Fibroblast of mammary gland (primary cell): Measurements from ENCODE around the gene FAM124B.
A peak's percentile ranks its signal among the peaks of the same experiment; 100 is the strongest.

ENCODE experiments used
- DNase-seq: peaks from one replicate; pipeline ENCODE4 v3.0.0-alpha.2; 2010; ENCODE audit warnings: low read depth
- H3K4me3 ChIP-seq: 2 replicates; pipeline ENCODE4 v1.5.1; 2011; ENCODE audit warnings: low read depth, mild to moderate bottlenecking, low read length, moderate library complexity; ENCODE audit not compliant: control insufficient read depth
- TF ChIP-seq, protein P1 (sequence below): conservative IDR thresholded peaks from 2 replicates; pipeline ENCODE4 v1.5.1; 2011; ENCODE audit warnings: low read depth, low read length, inconsistent platforms; ENCODE audit not compliant: control insufficient read depth, insufficient read depth

The FAM124B gene

DNA sequence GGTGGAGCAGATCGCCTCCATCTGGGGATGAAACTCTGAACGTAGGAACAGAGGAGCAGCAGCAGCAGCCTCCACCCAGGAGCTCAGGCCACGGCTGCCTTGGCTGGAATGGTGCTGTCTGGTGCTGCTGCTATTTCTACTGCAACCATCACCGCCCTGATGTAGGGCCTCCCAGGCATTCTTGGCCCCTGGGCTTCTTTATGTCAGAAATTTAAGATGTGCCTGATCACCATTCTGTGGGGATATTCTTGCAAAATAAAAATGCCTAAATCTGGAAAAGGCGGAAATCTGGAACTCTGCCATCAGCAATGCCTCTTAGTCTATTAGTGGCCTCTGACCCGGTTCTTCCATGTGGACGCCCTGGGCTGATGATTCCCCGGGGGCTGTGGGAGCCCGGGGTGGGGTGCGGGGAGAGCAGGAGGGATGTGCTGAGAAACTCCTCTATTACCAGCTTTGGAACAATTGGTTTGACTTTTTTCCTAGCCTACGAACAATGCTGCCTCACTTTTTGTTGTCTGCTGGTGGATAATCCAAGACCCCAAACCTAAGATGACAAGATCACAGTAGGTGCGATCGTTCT is 47.2 kb downstream of the FAM124B start:
- TF ChIP-seq, protein P1, sequence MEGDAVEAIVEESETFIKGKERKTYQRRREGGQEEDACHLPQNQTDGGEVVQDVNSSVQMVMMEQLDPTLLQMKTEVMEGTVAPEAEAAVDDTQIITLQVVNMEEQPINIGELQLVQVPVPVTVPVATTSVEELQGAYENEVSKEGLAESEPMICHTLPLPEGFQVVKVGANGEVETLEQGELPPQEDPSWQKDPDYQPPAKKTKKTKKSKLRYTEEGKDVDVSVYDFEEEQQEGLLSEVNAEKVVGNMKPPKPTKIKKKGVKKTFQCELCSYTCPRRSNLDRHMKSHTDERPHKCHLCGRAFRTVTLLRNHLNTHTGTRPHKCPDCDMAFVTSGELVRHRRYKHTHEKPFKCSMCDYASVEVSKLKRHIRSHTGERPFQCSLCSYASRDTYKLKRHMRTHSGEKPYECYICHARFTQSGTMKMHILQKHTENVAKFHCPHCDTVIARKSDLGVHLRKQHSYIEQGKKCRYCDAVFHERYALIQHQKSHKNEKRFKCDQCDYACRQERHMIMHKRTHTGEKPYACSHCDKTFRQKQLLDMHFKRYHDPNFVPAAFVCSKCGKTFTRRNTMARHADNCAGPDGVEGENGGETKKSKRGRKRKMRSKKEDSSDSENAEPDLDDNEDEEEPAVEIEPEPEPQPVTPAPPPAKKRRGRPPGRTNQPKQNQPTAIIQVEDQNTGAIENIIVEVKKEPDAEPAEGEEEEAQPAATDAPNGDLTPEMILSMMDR, result no peak
- no peak overlapping the region for H3K4me3 ChIP-seq
- DNase-seq, result peak; percentile 53

GRCh38 chr2:224350703-224351102 is 51.2 kb downstream of the FAM124B start:
- DNase-seq, result no peak
- TF ChIP-seq, protein P1, result no peak
- no peak overlapping the region for H3K4me3 ChIP-seq

DNA sequence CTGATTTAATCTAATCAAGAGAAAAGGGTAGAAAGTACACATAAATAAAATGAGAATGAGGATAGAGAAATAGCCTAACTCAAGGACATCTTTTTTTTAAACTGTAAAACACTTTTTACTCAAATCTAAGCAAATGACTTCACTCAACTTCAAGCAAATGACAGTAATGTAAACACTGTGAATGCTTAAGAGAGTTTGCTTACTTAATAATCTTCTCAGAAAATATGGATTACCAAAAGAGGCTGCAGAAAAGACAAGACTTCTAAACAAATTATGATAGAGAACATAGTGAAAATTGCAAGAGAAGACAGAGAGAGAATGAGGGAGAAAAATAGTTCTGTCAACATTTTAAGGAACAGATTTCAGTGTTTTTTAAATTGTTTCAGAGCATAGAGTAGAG is 52.5 kb downstream of the FAM124B start:
- TF ChIP-seq, protein P1, result no peak
- H3K4me3 ChIP-seq, result no peak overlapping the region
- DNase-seq, result no peak

- no peak for DNase-seq
- no peak overlapping the region for H3K4me3 ChIP-seq
- TF ChIP-seq, protein P1, result no peak
These were observed 54.5 kb downstream of the FAM124B start for GRCh38 chr2:224347176-224348051.

DNA sequence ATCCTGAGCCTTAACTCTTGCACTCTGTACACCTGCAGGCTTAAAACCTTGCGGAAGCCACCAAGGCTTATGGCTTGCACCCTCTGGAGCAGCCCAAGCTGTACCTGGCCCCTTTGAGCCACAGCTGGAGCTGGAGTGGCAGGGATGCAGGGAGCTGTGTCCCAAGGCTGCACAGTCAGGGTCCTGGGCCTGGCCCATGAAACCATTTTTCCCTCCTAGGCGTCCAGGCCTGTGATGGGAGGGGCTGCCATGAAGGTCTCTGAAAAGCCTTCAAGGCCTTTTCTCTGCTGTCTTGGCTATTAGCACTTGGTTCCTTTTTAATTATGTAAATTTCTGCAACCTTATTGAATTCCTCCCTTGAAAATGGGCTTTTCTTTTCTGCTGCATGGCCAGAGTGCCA is 56.4 kb downstream of the FAM124B start:
- H3K4me3 ChIP-seq, result no peak overlapping the region
- TF ChIP-seq, protein P1, result no peak
- DNase-seq, result no peak

- DNase-seq, result no peak
- H3K4me3 ChIP-seq, result no peak overlapping the region
- TF ChIP-seq, protein P1, result no peak
These were observed 58.7 kb downstream of the FAM124B start for GRCh38 chr2:224343226-224343625.
